ENCODE measurements around the gene ASB17.

DNA sequence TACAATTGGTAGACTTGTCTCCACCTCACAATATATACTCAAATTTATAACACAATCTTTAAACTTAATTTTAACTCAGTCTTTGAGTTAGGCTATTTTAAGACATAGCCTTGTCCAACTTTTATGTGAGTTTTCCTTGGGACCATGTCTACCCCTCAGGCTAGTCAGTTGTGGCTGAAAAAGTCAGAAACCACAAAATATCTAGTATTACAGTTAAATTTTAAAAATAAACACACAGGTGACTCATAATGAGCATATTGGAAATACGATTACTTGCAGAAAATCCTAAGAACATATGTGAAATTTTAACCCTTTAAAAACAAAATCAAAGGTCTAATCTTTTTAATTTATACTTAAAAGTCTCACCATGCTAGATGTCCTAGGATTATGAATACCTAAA is 4.8 kb upstream of the ASB17 start:
- TF ChIP-seq, protein P1, sequence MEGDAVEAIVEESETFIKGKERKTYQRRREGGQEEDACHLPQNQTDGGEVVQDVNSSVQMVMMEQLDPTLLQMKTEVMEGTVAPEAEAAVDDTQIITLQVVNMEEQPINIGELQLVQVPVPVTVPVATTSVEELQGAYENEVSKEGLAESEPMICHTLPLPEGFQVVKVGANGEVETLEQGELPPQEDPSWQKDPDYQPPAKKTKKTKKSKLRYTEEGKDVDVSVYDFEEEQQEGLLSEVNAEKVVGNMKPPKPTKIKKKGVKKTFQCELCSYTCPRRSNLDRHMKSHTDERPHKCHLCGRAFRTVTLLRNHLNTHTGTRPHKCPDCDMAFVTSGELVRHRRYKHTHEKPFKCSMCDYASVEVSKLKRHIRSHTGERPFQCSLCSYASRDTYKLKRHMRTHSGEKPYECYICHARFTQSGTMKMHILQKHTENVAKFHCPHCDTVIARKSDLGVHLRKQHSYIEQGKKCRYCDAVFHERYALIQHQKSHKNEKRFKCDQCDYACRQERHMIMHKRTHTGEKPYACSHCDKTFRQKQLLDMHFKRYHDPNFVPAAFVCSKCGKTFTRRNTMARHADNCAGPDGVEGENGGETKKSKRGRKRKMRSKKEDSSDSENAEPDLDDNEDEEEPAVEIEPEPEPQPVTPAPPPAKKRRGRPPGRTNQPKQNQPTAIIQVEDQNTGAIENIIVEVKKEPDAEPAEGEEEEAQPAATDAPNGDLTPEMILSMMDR (conservative IDR thresholded peaks at IDR 0.05; ENCODE audit: low read depth in 2 of 2): no peak
- TF ChIP-seq ZNF331 (CRISPR knock-in tag; IDR thresholded peaks at IDR 0.05; ENCODE audit: low read depth) (no peak), JUNB (IDR thresholded peaks at IDR 0.05; ENCODE audit: unreplicated experiment) (no peak), POLR2AphosphoS5 (IDR thresholded peaks at IDR 0.05; ENCODE audit: low read depth) (no peak), EZH2 (IDR thresholded peaks at IDR 0.05; ENCODE audit: low read depth, unreplicated experiment) (no peak)
- TF ChIP-seq, protein P2, sequence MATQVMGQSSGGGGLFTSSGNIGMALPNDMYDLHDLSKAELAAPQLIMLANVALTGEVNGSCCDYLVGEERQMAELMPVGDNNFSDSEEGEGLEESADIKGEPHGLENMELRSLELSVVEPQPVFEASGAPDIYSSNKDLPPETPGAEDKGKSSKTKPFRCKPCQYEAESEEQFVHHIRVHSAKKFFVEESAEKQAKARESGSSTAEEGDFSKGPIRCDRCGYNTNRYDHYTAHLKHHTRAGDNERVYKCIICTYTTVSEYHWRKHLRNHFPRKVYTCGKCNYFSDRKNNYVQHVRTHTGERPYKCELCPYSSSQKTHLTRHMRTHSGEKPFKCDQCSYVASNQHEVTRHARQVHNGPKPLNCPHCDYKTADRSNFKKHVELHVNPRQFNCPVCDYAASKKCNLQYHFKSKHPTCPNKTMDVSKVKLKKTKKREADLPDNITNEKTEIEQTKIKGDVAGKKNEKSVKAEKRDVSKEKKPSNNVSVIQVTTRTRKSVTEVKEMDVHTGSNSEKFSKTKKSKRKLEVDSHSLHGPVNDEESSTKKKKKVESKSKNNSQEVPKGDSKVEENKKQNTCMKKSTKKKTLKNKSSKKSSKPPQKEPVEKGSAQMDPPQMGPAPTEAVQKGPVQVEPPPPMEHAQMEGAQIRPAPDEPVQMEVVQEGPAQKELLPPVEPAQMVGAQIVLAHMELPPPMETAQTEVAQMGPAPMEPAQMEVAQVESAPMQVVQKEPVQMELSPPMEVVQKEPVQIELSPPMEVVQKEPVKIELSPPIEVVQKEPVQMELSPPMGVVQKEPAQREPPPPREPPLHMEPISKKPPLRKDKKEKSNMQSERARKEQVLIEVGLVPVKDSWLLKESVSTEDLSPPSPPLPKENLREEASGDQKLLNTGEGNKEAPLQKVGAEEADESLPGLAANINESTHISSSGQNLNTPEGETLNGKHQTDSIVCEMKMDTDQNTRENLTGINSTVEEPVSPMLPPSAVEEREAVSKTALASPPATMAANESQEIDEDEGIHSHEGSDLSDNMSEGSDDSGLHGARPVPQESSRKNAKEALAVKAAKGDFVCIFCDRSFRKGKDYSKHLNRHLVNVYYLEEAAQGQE (IDR thresholded peaks at IDR 0.05; ENCODE audit: unreplicated experiment): no peak
- TF ChIP-seq, protein P3, sequence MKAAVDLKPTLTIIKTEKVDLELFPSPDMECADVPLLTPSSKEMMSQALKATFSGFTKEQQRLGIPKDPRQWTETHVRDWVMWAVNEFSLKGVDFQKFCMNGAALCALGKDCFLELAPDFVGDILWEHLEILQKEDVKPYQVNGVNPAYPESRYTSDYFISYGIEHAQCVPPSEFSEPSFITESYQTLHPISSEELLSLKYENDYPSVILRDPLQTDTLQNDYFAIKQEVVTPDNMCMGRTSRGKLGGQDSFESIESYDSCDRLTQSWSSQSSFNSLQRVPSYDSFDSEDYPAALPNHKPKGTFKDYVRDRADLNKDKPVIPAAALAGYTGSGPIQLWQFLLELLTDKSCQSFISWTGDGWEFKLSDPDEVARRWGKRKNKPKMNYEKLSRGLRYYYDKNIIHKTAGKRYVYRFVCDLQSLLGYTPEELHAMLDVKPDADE (IDR thresholded peaks at IDR 0.05): no peak
